ENCODE results near the gene ECSIT.
"Not testable (repeated sequence)": the region's sequence is repeated elsewhere in the genome, so short reads cannot be mapped to it uniquely, and the experiment has no call there.

Gene ECSIT

GRCh38 chr19:11479898-11480714 lies 48.8 kb downstream of the ECSIT start:
- in situ Hi-C loops (cut with MboI; ENCODE audit: low sequenced_read_pairs) = no loop called here

DNA sequence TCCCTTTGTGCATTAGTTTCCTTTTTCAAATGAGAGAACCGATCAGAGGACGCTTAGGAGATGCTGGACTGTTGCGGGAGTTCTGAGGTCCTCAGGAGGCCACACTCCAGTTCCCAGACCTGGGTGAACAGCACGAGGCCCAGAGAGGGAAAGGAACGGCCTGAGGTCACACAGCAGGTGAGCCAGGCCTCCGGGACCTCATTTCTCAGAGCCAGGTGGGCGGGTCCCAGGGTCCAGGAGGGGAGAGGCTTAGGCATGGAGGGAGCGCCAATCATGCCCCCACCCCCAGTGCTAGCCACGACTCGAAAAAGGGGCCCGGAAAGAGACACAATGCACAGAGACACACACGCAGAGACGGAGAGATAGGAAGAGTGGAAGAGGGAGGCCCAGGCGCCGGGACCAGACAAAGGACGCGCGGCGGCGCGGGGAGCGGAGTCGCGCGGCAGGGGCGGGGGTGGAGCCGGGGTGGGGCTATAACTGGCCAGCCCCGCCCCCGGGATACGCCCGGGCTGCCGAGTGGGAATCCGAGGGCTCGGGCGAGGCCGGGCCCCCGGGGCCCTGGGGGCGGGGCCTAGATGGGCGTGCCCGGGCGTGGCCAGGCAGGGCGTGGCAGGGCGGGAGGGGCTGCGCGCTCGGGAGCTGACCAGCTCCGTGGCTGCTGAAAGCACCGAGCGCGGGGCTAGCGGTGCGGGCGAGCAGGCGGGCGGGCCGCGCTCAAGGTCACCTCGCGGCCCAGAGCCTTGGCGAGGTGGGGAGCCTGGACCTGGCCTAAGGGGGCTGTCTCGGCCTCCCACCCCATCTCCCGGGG lies 49.6 kb downstream of the ECSIT start:
- in situ Hi-C loops (cut with MboI; ENCODE audit: low sequenced_read_pairs) = no loop called here

- in situ Hi-C loops (cut with MboI; ENCODE audit: low sequenced_read_pairs) = no loop called here
These were observed 50.5 kb downstream of the ECSIT start for GRCh38 chr19:11478167-11479089.

- in situ Hi-C loops (cut with MboI; ENCODE audit: low sequenced_read_pairs) = no loop called here
These were observed 53.1 kb downstream of the ECSIT start for GRCh38 chr19:11475861-11476260.

- in situ Hi-C loops (cut with MboI; ENCODE audit: low sequenced_read_pairs) = not testable (repeated sequence)
These were observed 53.6 kb downstream of the ECSIT start for GRCh38 chr19:11475343-11475742.

GRCh38 chr19:11473725-11474124 lies 55.2 kb downstream of the ECSIT start:
- in situ Hi-C loops (cut with MboI; ENCODE audit: low sequenced_read_pairs) = no loop called here

- in situ Hi-C loops (cut with MboI; ENCODE audit: low sequenced_read_pairs) = not testable (repeated sequence)
These were observed 60.6 kb downstream of the ECSIT start for GRCh38 chr19:11468266-11468845.

GRCh38 chr19:11465600-11465999 lies 63.3 kb downstream of the ECSIT start:
- in situ Hi-C loops (cut with MboI; ENCODE audit: low sequenced_read_pairs) = no loop called here

DNA sequence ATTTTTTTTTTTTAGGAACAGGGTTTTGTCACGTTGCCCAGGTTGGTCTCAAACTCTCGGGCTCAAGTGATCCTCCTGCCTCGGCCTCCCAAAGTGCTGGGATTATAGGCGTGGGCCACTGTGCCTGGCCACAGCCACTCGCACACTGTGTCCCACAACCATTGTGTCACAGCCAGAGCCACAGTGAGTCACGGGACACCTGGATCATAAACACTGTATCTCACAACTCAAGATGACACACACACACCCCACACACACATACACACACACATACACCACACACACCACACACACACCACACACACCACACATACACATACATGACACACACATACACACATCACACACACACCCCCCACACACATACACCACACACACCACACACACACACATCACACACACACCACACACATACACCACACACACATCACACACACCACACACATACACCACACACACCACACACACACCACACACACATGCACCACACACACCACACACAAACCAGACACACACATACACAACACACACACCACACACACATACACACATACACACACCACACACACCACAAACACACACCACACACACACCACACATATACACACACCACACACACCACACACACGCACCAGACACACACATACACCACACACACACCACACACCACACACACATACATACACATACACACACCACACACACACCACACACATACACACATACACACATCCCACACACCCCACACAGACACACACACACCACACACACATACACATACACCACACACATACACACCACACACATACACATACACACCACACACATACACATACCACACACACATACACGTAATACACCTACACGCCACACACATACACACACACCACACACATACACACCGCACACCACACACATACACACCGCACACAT lies 64.3 kb downstream of the ECSIT start:
- in situ Hi-C loops (cut with MboI; ENCODE audit: low sequenced_read_pairs) = no loop called here

- in situ Hi-C loops (cut with MboI; ENCODE audit: low sequenced_read_pairs) = no loop called here
These were observed 65.5 kb downstream of the ECSIT start for GRCh38 chr19:11463391-11463790.

- in situ Hi-C loops (cut with MboI; ENCODE audit: low sequenced_read_pairs) = no loop called here
These were observed 67.5 kb downstream of the ECSIT start for GRCh38 chr19:11461453-11461852.

DNA sequence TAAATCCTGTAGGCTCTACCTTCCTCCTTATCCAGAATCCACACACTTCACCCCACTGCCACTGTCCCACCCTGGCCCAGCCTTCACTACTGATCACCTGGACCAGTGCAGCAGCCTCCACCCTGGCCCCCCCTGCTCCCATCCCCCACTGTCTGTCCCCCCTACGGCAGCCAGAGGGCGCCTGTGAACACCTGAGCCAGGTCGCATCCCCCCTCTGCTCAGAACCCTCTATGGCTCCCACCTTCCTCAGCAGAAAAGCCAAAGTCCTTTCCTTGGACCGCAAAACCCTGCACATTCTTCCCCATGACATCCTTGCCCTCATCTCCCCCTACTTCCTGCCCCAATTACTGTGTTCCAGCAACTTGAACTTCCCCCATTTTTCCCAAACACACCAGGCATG lies 68.7 kb downstream of the ECSIT start:
- in situ Hi-C loops (cut with MboI; ENCODE audit: low sequenced_read_pairs) = no loop called here

DNA sequence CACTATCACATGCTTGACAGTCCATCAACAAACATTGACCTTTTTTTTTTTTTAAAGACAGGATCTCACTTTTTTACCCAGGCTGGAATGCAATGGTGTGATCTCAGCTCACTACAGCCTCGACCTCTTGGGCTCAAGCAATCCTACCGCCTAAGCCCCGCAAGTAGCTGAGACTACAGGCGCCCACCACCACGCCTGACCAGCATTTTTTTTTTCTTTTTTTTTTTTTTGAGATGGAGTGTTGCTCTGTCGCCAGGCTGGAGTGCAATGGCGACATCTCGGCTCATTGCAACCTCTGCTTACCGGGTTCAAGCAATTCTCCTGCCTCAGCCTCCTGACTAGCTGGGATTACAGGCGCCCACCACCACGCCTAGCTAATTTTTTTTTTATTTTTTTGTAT lies 70.0 kb downstream of the ECSIT start:
- in situ Hi-C loops (cut with MboI; ENCODE audit: low sequenced_read_pairs) = not testable (repeated sequence)

- in situ Hi-C loops (cut with MboI; ENCODE audit: low sequenced_read_pairs) = no loop called here
These were observed 70.6 kb downstream of the ECSIT start for GRCh38 chr19:11458236-11458900.

DNA sequence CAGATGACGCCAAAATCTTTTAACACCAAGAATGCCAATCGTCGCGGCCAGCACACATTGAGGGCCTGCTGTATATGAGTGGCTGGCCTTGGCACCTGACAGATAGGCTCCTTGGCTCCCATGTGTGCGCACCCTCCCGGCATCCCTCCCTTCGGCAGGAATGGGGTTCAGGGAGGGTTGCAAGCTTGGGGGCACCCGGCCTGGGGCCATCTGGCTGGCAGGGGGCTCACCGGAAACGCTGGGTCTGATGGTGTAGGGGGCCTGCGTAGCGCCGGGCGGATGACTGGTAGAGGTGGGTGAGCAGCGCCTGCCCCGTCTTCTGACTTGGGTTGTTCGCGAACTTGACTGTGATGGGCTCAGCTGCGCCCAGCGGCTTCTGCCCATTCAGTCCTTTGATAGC lies 71.1 kb downstream of the ECSIT start:
- in situ Hi-C loops (cut with MboI; ENCODE audit: low sequenced_read_pairs) = no loop called here

GRCh38 chr19:11457115-11457514 lies 71.8 kb downstream of the ECSIT start:
- in situ Hi-C loops (cut with MboI; ENCODE audit: low sequenced_read_pairs) = no loop called here

DNA sequence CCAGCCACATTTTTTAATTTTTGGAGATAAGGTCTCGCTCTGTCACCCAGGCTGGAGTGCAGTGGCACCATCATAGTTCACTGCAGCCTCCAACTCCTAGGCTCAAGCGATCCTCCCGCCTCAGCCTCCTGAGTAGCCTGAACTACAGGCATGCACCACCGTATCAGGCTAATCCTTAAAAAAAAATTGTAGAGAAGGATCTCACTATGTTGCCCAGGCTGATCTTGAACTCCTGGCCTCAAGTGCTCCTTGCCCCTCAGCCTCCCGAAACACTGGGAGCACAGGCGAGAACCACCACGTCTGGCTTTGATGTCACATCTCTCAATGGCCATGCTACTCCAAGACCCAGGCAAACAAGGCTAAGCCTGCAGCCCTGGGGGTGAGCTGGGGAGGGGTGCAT lies 72.3 kb downstream of the ECSIT start:
- in situ Hi-C loops (cut with MboI; ENCODE audit: low sequenced_read_pairs) = no loop called here

All from HL-60/S4 (cell line).